OCI-LY3 (cell line): ENCODE data around the gene LSM7.

Source experiments
- CTCF ChIP-seq: fragments of 200-600, 300-600 bp; sonication (generic); IDR thresholded peaks from 2 replicates; pipeline ENCODE4 v1.5.1; 2014; ENCODE audit warnings: antibody characterized with exemption, low read length, low read depth
- EZH2phosphoT487 ChIP-seq: fragments of 200-600 bp; shearing (Covaris generic); IDR thresholded peaks from 2 replicates; pipeline ENCODE4 v1.6.1; 2018; ENCODE audit warnings: antibody characterized with exemption, mixed run types, low read depth

- TF ChIP-seq CTCF (no peak), EZH2phosphoT487 (no peak)
These were observed 25.1 kb downstream of the LSM7 start for GRCh38 chr19:2303211-2303798.
